CD4-positive, alpha-beta T cell treated with Interleukin-15 for 1 hour (primary cell): Measurements from ENCODE around the gene RPL11.
A peak's percentile ranks its signal among the peaks of the same experiment; 100 is the strongest.

Experiments used
- DNase-seq: peaks from one replicate; pipeline ENCODE4 v3.0.0-alpha.2; 2020

Gene RPL11

GRCh38 chr1:23736437-23737134 lies 45.0 kb downstream of the RPL11 start:
- no peak for DNase-seq

DNA sequence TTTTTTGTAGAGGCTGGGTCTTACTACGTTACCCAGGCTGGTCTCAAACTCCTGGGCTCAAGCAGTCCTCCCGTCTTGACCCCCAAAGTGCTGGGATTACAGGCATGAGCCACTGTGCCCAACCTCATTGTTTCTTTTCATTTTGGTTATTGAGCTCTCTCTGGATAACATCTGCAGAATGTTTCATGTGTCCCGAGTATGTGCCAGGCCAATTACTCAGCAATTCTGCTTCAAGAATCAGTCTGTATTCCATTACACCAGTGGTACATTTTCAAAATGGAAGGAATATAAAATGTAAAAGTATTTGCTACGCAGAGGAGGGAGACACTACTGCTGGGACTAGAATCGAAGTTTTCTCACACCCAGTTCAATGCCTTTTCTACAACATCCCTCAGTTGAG lies 50.0 kb downstream of the RPL11 start:
- no peak for DNase-seq

- DNase-seq = peak; percentile 17
These were observed 51.2 kb downstream of the RPL11 start for GRCh38 chr1:23742670-23743286.

- peak; percentile 73 for DNase-seq
These were observed 51.9 kb downstream of the RPL11 start, which contains the start of gene ELOA for GRCh38 chr1:23743287-23744152. ELOA (plus strand) TSS chr1:23743471; CDS start chr1:23743504, 33 bp downstream.

- no peak for DNase-seq
These were observed 53.9 kb downstream of the RPL11 start for GRCh38 chr1:23745515-23745914.
